ENCODE data around the gene ZNF112. TPM values are rescaled to one million over a fixed set of nuclear protein-coding genes. Genes with fewer than 3 reads are reported as not detected.

ZNF112 gene
- total RNA-seq, 3 donors from 2014 or later (not counting 1 experiment from before 2014, with no cell fraction given), result 0.39 TPM; not detected in 2

DNA sequence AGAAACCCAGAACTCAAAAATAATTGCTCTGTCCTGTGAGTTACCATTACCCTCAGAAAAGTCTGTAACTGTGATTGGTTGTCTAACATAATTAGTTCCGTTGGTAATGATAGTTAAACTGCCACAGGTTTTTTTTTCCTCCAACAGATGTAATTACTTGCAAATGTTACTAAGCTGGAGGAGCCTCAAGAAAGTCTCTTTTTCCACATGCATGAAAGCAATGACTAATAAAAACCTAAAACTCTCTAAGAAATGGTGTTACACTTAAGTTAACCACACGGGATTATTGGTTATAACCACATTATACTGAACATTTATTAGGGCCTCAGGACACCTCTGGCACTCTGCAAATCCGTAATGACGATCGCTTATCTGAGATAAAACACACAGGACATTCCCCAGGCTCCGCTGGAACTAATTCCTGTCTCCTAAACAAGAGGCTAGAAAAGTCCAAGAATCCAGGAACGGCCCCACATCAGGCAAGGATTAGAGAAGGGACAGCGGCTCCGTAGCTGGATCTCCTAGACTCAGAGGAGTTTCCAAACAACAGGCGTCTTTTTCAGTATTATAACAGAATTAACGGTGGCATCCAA, 52.4 kb downstream of the ZNF112 start:
- H3K27me3 ChIP-seq (ENCODE audit: control insufficient read depth, insufficient read depth, low read length), result no peaks in the 10 kb centered on the region
- peak overlapping the region; percentile 80 for H3K4me3 ChIP-seq (ENCODE audit: low read length)
- H3K36me3 Mint-ChIP-seq, result peaks cover 9% of the 10 kb centered on the region
- peaks cover 2% of the 10 kb centered on the region in 2 donors for H3K9me3 Mint-ChIP-seq
- ATAC-seq (peak in 2 of 3 donors; percentile 29 to 32), DNase-seq (peak in 1 of 2 donors; percentile 2)
- H3K27ac ChIP-seq (ENCODE audit: low read length), result no peak overlapping the region
- TF ChIP-seq, protein P1, sequence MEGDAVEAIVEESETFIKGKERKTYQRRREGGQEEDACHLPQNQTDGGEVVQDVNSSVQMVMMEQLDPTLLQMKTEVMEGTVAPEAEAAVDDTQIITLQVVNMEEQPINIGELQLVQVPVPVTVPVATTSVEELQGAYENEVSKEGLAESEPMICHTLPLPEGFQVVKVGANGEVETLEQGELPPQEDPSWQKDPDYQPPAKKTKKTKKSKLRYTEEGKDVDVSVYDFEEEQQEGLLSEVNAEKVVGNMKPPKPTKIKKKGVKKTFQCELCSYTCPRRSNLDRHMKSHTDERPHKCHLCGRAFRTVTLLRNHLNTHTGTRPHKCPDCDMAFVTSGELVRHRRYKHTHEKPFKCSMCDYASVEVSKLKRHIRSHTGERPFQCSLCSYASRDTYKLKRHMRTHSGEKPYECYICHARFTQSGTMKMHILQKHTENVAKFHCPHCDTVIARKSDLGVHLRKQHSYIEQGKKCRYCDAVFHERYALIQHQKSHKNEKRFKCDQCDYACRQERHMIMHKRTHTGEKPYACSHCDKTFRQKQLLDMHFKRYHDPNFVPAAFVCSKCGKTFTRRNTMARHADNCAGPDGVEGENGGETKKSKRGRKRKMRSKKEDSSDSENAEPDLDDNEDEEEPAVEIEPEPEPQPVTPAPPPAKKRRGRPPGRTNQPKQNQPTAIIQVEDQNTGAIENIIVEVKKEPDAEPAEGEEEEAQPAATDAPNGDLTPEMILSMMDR (IDR thresholded peaks at IDR 0.05), result no peak
- 7% methylated on average over 10 of the region's 11 CpGs for WGBS (ENCODE audit: insufficient coverage)
- H3K27me3 Mint-ChIP-seq (ENCODE audit: low read depth in 2 of 2), result peaks cover 9 to 11% of the 10 kb centered on the region in 2 donors
- peaks cover 17 to 29% of the 10 kb centered on the region in 2 donors for H3K4me1 Mint-ChIP-seq
- peaks cover 5% of the 10 kb centered on the region for H3K4me1 ChIP-seq (ENCODE audit: control insufficient read depth, insufficient read depth, low read length)
- intact Hi-C loops (cut with micrococcal nuclease), result no loop called here
- H3K36me3 ChIP-seq (ENCODE audit: control insufficient read depth, insufficient read depth, low read length), result peaks cover 15% of the 10 kb centered on the region
- H3K9me3 ChIP-seq (ENCODE audit: control insufficient read depth, insufficient read depth, low read length), result no peaks in the 10 kb centered on the region
- H3K27ac Mint-ChIP-seq, result peak overlapping the region; percentile 74 to 81
- peak overlapping the region; percentile 94 for H3K4me3 Mint-ChIP-seq

DNA sequence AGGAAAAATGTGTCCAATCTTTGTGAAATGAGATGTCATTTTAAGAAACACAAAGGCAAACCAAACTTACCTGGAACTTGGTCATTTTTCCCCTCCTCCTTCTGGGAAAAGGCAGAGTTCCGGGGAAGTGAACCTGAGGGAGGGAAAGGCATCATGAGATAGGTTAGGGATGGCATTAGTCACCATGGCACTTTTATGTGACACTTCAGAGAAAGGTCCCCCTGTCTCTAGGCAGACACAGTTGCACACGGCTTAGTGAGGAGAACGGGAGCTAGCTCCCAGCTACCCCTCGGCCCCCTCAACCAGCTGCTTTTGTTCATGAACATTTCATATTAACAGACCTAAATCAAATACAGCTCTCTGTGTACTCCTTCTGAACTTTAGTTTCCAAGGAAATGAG, 53.2 kb downstream of the ZNF112 start:
- ATAC-seq, result no peak
- no peak for DNase-seq
- intact Hi-C loops (cut with micrococcal nuclease), result no loop called here
- Mint-ChIP-seq H3K36me3 (peaks cover 14% of the 10 kb centered on the region), H3K9me3 (peaks cover 2% of the 10 kb centered on the region in 2 donors), H3K27me3 (ENCODE audit: low read depth in 2 of 2) (peaks cover 4 to 5% of the 10 kb centered on the region in 2 donors), H3K4me1 (peaks cover 17 to 29% of the 10 kb centered on the region in 2 donors), H3K4me3 (no peak overlapping the region), H3K27ac (no peak overlapping the region)
- WGBS (ENCODE audit: insufficient coverage), result 97% methylated on average over 4 of the region's 4 CpGs
- no peak overlapping the region for H3K4me3 ChIP-seq (ENCODE audit: low read length)
- H3K27ac ChIP-seq (ENCODE audit: low read length), result no peak overlapping the region
- no peaks in the 10 kb centered on the region for H3K27me3 ChIP-seq (ENCODE audit: control insufficient read depth, insufficient read depth, low read length)
- TF ChIP-seq, protein P1 (IDR thresholded peaks at IDR 0.05), result no peak
- peaks cover 23% of the 10 kb centered on the region for H3K36me3 ChIP-seq (ENCODE audit: control insufficient read depth, insufficient read depth, low read length)
- H3K9me3 ChIP-seq (ENCODE audit: control insufficient read depth, insufficient read depth, low read length), result no peaks in the 10 kb centered on the region
- H3K4me1 ChIP-seq (ENCODE audit: control insufficient read depth, insufficient read depth, low read length), result peaks cover 5% of the 10 kb centered on the region

DNA sequence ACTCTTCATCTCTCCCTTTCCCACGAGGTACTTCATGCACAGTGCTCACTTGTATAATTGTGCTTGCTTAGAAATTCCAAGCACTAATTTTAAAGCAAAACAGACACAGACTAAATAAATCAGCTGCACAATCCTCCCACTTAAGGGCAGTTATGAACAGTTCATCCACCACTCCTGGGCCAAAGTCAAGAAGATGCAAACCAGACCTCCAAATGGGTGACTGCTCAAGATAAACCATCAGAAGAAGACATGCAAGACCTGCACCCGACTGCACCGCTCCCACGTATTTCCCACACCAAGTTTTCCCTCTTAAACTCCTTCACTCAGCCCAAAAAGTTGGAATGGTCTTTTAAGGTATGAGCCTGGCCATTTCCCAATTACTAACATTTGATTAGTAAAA, 71.5 kb downstream of the ZNF112 start:
- H3K27ac ChIP-seq (ENCODE audit: low read length), result no peak overlapping the region
- no peak overlapping the region for H3K27ac Mint-ChIP-seq
- no peaks in the 10 kb centered on the region for H3K27me3 ChIP-seq (ENCODE audit: control insufficient read depth, insufficient read depth, low read length)
- peaks cover 25 to 34% of the 10 kb centered on the region in 2 donors for H3K9me3 Mint-ChIP-seq
- H3K4me1 ChIP-seq (ENCODE audit: control insufficient read depth, insufficient read depth, low read length), result no peaks in the 10 kb centered on the region
- DNase-seq, result no peak
- H3K27me3 Mint-ChIP-seq (ENCODE audit: low read depth in 2 of 2), result no peaks in the 10 kb centered on the region
- no peak overlapping the region for H3K4me3 Mint-ChIP-seq
- intact Hi-C loops (cut with micrococcal nuclease), result no loop called here
- H3K4me1 Mint-ChIP-seq, result peaks cover 0 to 6% of the 10 kb centered on the region in 2 donors
- WGBS (ENCODE audit: insufficient coverage), result 91% methylated on average over 4 of the region's 4 CpGs
- no peak overlapping the region for H3K4me3 ChIP-seq (ENCODE audit: low read length)
- peaks cover 63% of the 10 kb centered on the region for H3K9me3 ChIP-seq (ENCODE audit: control insufficient read depth, insufficient read depth, low read length)
- H3K36me3 ChIP-seq (ENCODE audit: control insufficient read depth, insufficient read depth, low read length), result peaks cover 26% of the 10 kb centered on the region
- TF ChIP-seq, protein P1 (IDR thresholded peaks at IDR 0.05), result no peak
- peaks cover 55% of the 10 kb centered on the region for H3K36me3 Mint-ChIP-seq
- ATAC-seq, result no peak

DNA sequence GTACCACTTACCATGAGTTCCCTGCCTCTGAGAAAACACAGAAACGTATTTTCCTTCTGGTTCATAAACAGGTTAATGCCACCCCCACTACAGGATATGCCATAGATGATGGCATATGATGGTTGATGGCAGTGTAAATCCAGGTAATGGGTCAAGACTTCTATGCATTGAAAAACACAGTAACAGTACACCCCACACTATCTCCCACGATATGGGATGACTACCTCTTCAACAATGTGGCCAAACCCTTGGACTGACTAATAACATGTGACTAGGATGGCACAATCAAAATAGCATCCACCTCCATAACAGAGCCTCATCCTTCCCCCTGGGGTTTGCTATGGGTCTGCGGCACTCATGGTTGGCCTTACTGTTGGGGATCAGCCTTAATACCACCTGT, 73.6 kb downstream of the ZNF112 start:
- TF ChIP-seq, protein P1 (IDR thresholded peaks at IDR 0.05), result no peak
- no peak overlapping the region for H3K4me3 Mint-ChIP-seq

More for the DNA sequence above, 73.6 kb downstream of the ZNF112 start:
- H3K27me3 Mint-ChIP-seq (ENCODE audit: low read depth in 2 of 2), result no peaks in the 10 kb centered on the region
- H3K27ac ChIP-seq (ENCODE audit: low read length), result no peak overlapping the region
- no peak for DNase-seq
- H3K27ac Mint-ChIP-seq, result no peak overlapping the region
- peaks cover 23 to 29% of the 10 kb centered on the region in 2 donors for H3K9me3 Mint-ChIP-seq
- peaks cover 38% of the 10 kb centered on the region for H3K36me3 Mint-ChIP-seq
- intact Hi-C loops (cut with micrococcal nuclease), result no loop called here
- peaks cover 0 to 3% of the 10 kb centered on the region in 2 donors for H3K4me1 Mint-ChIP-seq
- no peak overlapping the region for H3K4me3 ChIP-seq (ENCODE audit: low read length)
- WGBS (ENCODE audit: insufficient coverage), result 96% methylated on average over 2 of the region's 3 CpGs
- no peaks in the 10 kb centered on the region for H3K4me1 ChIP-seq (ENCODE audit: control insufficient read depth, insufficient read depth, low read length)
- peaks cover 5% of the 10 kb centered on the region for H3K36me3 ChIP-seq (ENCODE audit: control insufficient read depth, insufficient read depth, low read length)
- no peaks in the 10 kb centered on the region for H3K27me3 ChIP-seq (ENCODE audit: control insufficient read depth, insufficient read depth, low read length)
- peaks cover 57% of the 10 kb centered on the region for H3K9me3 ChIP-seq (ENCODE audit: control insufficient read depth, insufficient read depth, low read length)
- no peak for ATAC-seq
